GM23338 (cell line): ENCODE results near the gene IL36RN. TPM values are rescaled to one million over a fixed set of nuclear protein-coding genes. Genes with fewer than 3 reads are reported as not detected.

Source experiments
- ATAC-seq: fragments of 200-7000 bp; cut with Tn5 transposase; 3 replicates; pipeline ENCODE4 v1.9.1; 2020
- DNase-seq: peaks from one replicate; pipeline ENCODE4 v3.0.0-alpha.2; 2015; ENCODE audit warnings: low spot score
- H2AFZ ChIP-seq: fragments of 200-600 bp; sonication (generic); 2 replicates; pipeline ENCODE4 v1.8.0; 2016; ENCODE audit warnings: antibody characterized with exemption, mild to moderate bottlenecking, moderate library complexity
- H3F3A ChIP-seq: fragments of 200-600 bp; sonication (generic); replicated peaks from 2 replicates; pipeline ENCODE4 v1.8.0; 2017; ENCODE audit warnings: antibody characterized with exemption, mixed run types, low read depth
- H3K27ac ChIP-seq: fragments of 200-600 bp; sonication (generic); 2 replicates; pipeline ENCODE4 v1.6.1; 2016; ENCODE audit warnings: low read depth
- H3K27me3 ChIP-seq: fragments of 200-600 bp; sonication (generic); 2 replicates; pipeline ENCODE4 v1.8.0; 2016; ENCODE audit warnings: mild to moderate bottlenecking, mixed run types, moderate library complexity; ENCODE audit not compliant: insufficient read depth
- H3K36me3 ChIP-seq: fragments of 200-600 bp; sonication (generic); 2 replicates; pipeline ENCODE4 v1.8.0; 2016; ENCODE audit warnings: mild to moderate bottlenecking; ENCODE audit not compliant: insufficient read depth
- H3K4me1 ChIP-seq: fragments of 200-600 bp; sonication (generic); 2 replicates; pipeline ENCODE4 v1.8.0; 2016; ENCODE audit warnings: mild to moderate bottlenecking, moderate library complexity; ENCODE audit not compliant: insufficient read depth
- H3K4me2 ChIP-seq: fragments of 200-600 bp; sonication (generic); 2 replicates; pipeline ENCODE4 v1.7.1; 2017; ENCODE audit warnings: mixed run types
- H3K4me3 ChIP-seq: fragments of 200-600 bp; sonication (generic); 2 replicates; pipeline ENCODE4 v1.6.1; 2016; ENCODE audit warnings: mixed run types
- H3K79me2 ChIP-seq: fragments of 200-600 bp; sonication (generic); replicated peaks from 2 replicates; pipeline ENCODE4 v1.8.0; 2017; ENCODE audit warnings: mild to moderate bottlenecking; ENCODE audit not compliant: insufficient read depth
- H3K9me2 ChIP-seq: fragments of 200-600 bp; sonication (generic); 2 replicates; pipeline ENCODE4 v1.8.0; 2017; ENCODE audit not compliant: insufficient read depth
- H4K20me1 ChIP-seq: fragments of 200-600 bp; sonication (generic); replicated peaks from 2 replicates; pipeline ENCODE4 v1.8.0; 2017; ENCODE audit warnings: mild to moderate bottlenecking; ENCODE audit not compliant: insufficient read depth
- H3K27ac Mint-ChIP-seq: 2 replicates; pipeline ENCODE4 v1.8.0; 2020; ENCODE audit warnings: inconsistent platforms, mild to moderate bottlenecking, moderate library complexity, mixed read lengths
- H3K27me3 Mint-ChIP-seq: 3 replicates; pipeline ENCODE4 v1.8.0; 2022; ENCODE audit warnings: low read depth, mild to moderate bottlenecking, moderate library complexity, mixed read lengths, inconsistent platforms; ENCODE audit not compliant: insufficient read depth, poor library complexity
- H3K36me3 Mint-ChIP-seq: 3 replicates; pipeline ENCODE4 v1.8.0; 2021; ENCODE audit warnings: low read depth, mild to moderate bottlenecking, inconsistent platforms, moderate library complexity, mixed read lengths
- H3K4me1 Mint-ChIP-seq: 3 replicates; pipeline ENCODE4 v1.8.0; 2020; ENCODE audit warnings: mild to moderate bottlenecking, inconsistent platforms, mixed read lengths
- H3K4me3 Mint-ChIP-seq: 3 replicates; pipeline ENCODE4 v1.8.0; 2021; ENCODE audit warnings: moderate library complexity, mild to moderate bottlenecking, inconsistent platforms, mixed read lengths
- H3K9me3 Mint-ChIP-seq: 3 replicates; pipeline ENCODE4 v1.8.0; 2020; ENCODE audit warnings: moderate library complexity, mild to moderate bottlenecking, inconsistent platforms, mixed read lengths
- CREB1 ChIP-seq: fragments of 250-450 bp; sonication (Bioruptor Pico); IDR thresholded peaks from 2 replicates; pipeline ENCODE4 v1.5.0; 2020; ENCODE audit warnings: low read depth, mild to moderate bottlenecking, moderate library complexity
- EZH2phosphoT487 ChIP-seq: fragments of 200-600 bp; sonication (generic); IDR thresholded peaks from one replicate; pipeline ENCODE4 v1.8.1; 2018; ENCODE audit warnings: antibody characterized with exemption; ENCODE audit not compliant: unreplicated experiment
- JUNB ChIP-seq: IDR thresholded peaks from one replicate; pipeline ENCODE4 v1.6.1; 2016; ENCODE audit warnings: antibody characterized with exemption; ENCODE audit not compliant: unreplicated experiment
- NANOG ChIP-seq: IDR thresholded peaks from 2 replicates; pipeline ENCODE4 v1.6.1; 2016; ENCODE audit warnings: antibody characterized with exemption, borderline replicate concordance
- POLR2AphosphoS5 ChIP-seq: IDR thresholded peaks from 2 replicates; pipeline ENCODE4 v1.6.1; 2016; ENCODE audit warnings: antibody characterized with exemption, low read depth
- REST ChIP-seq: IDR thresholded peaks from one replicate; pipeline ENCODE4 v1.6.1; 2018; ENCODE audit warnings: antibody characterized with exemption; ENCODE audit not compliant: unreplicated experiment
- STAT1 ChIP-seq: IDR thresholded peaks from one replicate; pipeline ENCODE4 v1.6.1; 2016; ENCODE audit warnings: antibody characterized with exemption; ENCODE audit not compliant: unreplicated experiment
- ZNF331 ChIP-seq: fragments of 250-450 bp; sonication (Bioruptor Pico); IDR thresholded peaks from 2 replicates; pipeline ENCODE4 v1.5.0; 2020; ENCODE audit warnings: low read depth, mild to moderate bottlenecking, moderate library complexity
- polyA plus RNA-seq: library from polyadenylated mRNA; unstranded; fragments of >200 nt; fragmentation: Nextera tagmentation; extraction: Ambion mirVana; gene quantifications from 2 replicates; pipeline ENCODE4 v1.2.1, GENCODE V29; 2016
- total RNA-seq: library from RNA; depleted of rRNA; stranded (reverse); fragments of >200 nt; shearing (Covaris generic); gene quantifications from 2 replicates; pipeline ENCODE4 v1.2.3, GENCODE V29; 2014
- TF ChIP-seq, protein P1 (sequence below): fragments of 250-450 bp; sonication (Bioruptor Pico); IDR thresholded peaks from 2 replicates; pipeline ENCODE4 v1.5.0; 2020; ENCODE audit warnings: mild to moderate bottlenecking, moderate library complexity
- TF ChIP-seq, protein P2 (sequence below): IDR thresholded peaks from 2 replicates; pipeline ENCODE4 v1.6.1; 2016; ENCODE audit warnings: antibody characterized with exemption

Gene IL36RN
- total and polyA plus RNA-seq, 2 experiments from 2014 or later = not detected

- TF ChIP-seq, protein P1, sequence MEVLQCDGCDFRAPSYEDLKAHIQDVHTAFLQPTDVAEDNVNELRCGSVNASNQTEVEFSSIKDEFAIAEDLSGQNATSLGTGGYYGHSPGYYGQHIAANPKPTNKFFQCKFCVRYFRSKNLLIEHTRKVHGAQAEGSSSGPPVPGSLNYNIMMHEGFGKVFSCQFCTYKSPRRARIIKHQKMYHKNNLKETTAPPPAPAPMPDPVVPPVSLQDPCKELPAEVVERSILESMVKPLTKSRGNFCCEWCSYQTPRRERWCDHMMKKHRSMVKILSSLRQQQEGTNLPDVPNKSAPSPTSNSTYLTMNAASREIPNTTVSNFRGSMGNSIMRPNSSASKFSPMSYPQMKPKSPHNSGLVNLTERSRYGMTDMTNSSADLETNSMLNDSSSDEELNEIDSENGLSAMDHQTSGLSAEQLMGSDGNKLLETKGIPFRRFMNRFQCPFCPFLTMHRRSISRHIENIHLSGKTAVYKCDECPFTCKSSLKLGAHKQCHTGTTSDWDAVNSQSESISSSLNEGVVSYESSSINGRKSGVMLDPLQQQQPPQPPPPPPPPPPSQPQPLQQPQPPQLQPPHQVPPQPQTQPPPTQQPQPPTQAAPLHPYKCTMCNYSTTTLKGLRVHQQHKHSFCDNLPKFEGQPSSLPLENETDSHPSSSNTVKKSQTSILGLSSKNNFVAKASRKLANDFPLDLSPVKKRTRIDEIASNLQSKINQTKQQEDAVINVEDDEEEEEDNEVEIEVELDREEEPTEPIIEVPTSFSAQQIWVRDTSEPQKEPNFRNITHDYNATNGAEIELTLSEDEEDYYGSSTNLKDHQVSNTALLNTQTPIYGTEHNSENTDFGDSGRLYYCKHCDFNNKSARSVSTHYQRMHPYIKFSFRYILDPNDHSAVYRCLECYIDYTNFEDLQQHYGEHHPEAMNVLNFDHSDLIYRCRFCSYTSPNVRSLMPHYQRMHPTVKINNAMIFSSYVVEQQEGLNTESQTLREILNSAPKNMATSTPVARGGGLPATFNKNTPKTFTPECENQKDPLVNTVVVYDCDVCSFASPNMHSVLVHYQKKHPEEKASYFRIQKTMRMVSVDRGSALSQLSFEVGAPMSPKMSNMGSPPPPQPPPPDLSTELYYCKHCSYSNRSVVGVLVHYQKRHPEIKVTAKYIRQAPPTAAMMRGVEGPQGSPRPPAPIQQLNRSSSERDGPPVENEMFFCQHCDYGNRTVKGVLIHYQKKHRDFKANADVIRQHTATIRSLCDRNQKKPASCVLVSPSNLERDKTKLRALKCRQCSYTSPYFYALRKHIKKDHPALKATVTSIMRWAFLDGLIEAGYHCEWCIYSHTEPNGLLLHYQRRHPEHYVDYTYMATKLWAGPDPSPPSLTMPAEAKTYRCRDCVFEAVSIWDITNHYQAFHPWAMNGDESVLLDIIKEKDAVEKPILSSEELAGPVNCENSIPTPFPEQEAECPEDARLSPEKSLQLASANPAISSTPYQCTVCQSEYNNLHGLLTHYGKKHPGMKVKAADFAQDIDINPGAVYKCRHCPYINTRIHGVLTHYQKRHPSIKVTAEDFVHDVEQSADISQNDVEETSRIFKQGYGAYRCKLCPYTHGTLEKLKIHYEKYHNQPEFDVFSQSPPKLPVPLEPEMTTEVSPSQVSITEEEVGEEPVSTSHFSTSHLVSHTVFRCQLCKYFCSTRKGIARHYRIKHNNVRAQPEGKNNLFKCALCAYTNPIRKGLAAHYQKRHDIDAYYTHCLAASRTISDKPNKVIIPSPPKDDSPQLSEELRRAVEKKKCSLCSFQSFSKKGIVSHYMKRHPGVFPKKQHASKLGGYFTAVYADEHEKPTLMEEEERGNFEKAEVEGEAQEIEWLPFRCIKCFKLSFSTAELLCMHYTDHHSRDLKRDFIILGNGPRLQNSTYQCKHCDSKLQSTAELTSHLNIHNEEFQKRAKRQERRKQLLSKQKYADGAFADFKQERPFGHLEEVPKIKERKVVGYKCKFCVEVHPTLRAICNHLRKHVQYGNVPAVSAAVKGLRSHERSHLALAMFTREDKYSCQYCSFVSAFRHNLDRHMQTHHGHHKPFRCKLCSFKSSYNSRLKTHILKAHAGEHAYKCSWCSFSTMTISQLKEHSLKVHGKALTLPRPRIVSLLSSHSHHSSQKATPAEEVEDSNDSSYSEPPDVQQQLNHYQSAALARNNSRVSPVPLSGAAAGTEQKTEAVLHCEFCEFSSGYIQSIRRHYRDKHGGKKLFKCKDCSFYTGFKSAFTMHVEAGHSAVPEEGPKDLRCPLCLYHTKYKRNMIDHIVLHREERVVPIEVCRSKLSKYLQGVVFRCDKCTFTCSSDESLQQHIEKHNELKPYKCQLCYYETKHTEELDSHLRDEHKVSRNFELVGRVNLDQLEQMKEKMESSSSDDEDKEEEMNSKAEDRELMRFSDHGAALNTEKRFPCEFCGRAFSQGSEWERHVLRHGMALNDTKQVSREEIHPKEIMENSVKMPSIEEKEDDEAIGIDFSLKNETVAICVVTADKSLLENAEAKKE (CRISPR knock-in tag) = no peak
- TF ChIP-seq EZH2phosphoT487 = no peak
- no peak for TF ChIP-seq POLR2AphosphoS5
Measured at GRCh38 chr2:113027691-113028090, 31.3 kb upstream of the IL36RN start (continued).

DNA sequence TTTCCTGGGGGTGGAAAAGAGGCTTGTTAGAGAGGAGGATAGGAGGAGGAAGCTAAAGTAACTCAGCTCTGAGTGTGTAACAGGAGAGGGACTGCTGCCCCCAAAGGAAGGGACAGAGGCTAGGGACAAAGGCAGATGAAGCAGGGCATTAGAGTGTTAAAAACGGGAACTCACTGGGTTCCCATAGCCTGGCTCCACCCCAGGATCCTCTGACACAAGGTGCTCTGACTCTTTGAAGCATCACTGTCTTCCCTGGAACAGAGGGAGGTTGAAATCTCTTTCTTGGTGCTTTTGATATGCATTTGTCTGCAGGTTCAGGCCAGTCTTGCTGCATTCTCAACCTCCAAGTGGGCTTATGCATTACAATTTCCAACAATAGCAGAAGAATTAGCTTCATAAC, 30.9 kb upstream of the IL36RN start:
- Mint-ChIP-seq H3K4me3 (no peak overlapping the region), H3K27ac (no peak overlapping the region), H3K36me3 (no peaks in the 10 kb centered on the region), H3K4me1 (peaks cover 13% of the 10 kb centered on the region; the same call in 2 of the 3 replicates), H3K9me3 (no peaks in the 10 kb centered on the region; the same call in 1 of the 3 replicates), H3K27me3 (peaks cover 5% of the 10 kb centered on the region)
- H3K4me2 ChIP-seq = no peak overlapping the region
- peaks cover 5% of the 10 kb centered on the region; the same call in 1 of the 2 replicates for H3K4me1 ChIP-seq
- no peaks in the 10 kb centered on the region for H3K79me2 ChIP-seq
- peak; percentile 73 for ATAC-seq
- DNase-seq = peak; percentile 15
- H4K20me1 ChIP-seq = no peaks in the 10 kb centered on the region
- no peaks in the 10 kb centered on the region for H3F3A ChIP-seq
- no peak overlapping the region for H3K4me3 ChIP-seq
- no peak overlapping the region for H3K27ac ChIP-seq
- no peaks in the 10 kb centered on the region for H3K36me3 ChIP-seq
- peak overlapping the region; percentile 63; the same call in 1 of the 2 replicates for H2AFZ ChIP-seq
- H3K9me2 ChIP-seq = peaks cover 12% of the 10 kb centered on the region; the same call in 1 of the 2 replicates
- H3K27me3 ChIP-seq = no peaks in the 10 kb centered on the region
- TF ChIP-seq, protein P2, sequence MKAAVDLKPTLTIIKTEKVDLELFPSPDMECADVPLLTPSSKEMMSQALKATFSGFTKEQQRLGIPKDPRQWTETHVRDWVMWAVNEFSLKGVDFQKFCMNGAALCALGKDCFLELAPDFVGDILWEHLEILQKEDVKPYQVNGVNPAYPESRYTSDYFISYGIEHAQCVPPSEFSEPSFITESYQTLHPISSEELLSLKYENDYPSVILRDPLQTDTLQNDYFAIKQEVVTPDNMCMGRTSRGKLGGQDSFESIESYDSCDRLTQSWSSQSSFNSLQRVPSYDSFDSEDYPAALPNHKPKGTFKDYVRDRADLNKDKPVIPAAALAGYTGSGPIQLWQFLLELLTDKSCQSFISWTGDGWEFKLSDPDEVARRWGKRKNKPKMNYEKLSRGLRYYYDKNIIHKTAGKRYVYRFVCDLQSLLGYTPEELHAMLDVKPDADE = no peak
- TF ChIP-seq REST (no peak), JUNB (no peak), STAT1 (no peak), NANOG (no peak), CREB1 (CRISPR knock-in tag) (no peak), ZNF331 (no peak)
